ENCODE results near the gene UPB1.
A peak's percentile ranks its signal among the peaks of the same experiment; 100 is the strongest.

The UPB1 gene

GRCh38 chr22:24555165-24556039, 60.3 kb downstream of the UPB1 start, which contains the start of gene SNRPD3:
Gene SNRPD3, plus strand, starts transcription at chr22:24555999. Its CDS starts 1,676 bp downstream, at chr22:24557675.
- peak within 1 kb of the TSS; percentile 99 for H3K4me2 ChIP-seq (ENCODE audit: low read length)
- peak within 1 kb of the TSS; percentile 98 for H3K4me3 ChIP-seq (ENCODE audit: low read length)
- no peaks in the 10 kb centered on the region for H3K9me3 ChIP-seq (replicated peaks; ENCODE audit: low read length)
- peak within 1 kb of the TSS; percentile 98 for H3K9ac ChIP-seq (ENCODE audit: low read depth, low read length)
- peaks cover 29% of the 10 kb centered on the region for H3K4me1 ChIP-seq (ENCODE audit: control insufficient read depth, insufficient read depth, low read length)
- peaks cover 25% of the 10 kb centered on the region for H3K36me3 ChIP-seq (ENCODE audit: insufficient read depth, low read length)
- H3K27me3 ChIP-seq (ENCODE audit: control insufficient read depth, insufficient read depth, low read length): no peaks in the 10 kb centered on the region

- Histone ChIP-seq H3K36me3 (ENCODE audit: insufficient read depth, low read length) (peaks cover 32% of the 10 kb centered on the region), H3K4me2 (ENCODE audit: low read length) (no peak overlapping the region), H3K9ac (ENCODE audit: low read depth, low read length) (no peak overlapping the region), H3K4me3 (ENCODE audit: low read length) (no peak overlapping the region), H3K9me3 (replicated peaks; ENCODE audit: low read length) (no peaks in the 10 kb centered on the region), H3K27me3 (ENCODE audit: control insufficient read depth, insufficient read depth, low read length) (no peaks in the 10 kb centered on the region), H3K4me1 (ENCODE audit: control insufficient read depth, insufficient read depth, low read length) (peaks cover 16% of the 10 kb centered on the region)
Measured at GRCh38 chr22:24559471-24559870, 64.3 kb downstream of the UPB1 start.

GRCh38 chr22:24563246-24563645, 68.1 kb downstream of the UPB1 start:
- H3K36me3 ChIP-seq (ENCODE audit: insufficient read depth, low read length): peaks cover 31% of the 10 kb centered on the region
- no peaks in the 10 kb centered on the region for H3K9me3 ChIP-seq (replicated peaks; ENCODE audit: low read length)
- no peak overlapping the region for H3K9ac ChIP-seq (ENCODE audit: low read depth, low read length)
- no peak overlapping the region for H3K4me2 ChIP-seq (ENCODE audit: low read length)
- no peak overlapping the region for H3K4me3 ChIP-seq (ENCODE audit: low read length)
- peaks cover 4% of the 10 kb centered on the region for H3K4me1 ChIP-seq (ENCODE audit: control insufficient read depth, insufficient read depth, low read length)
- H3K27me3 ChIP-seq (ENCODE audit: control insufficient read depth, insufficient read depth, low read length): no peaks in the 10 kb centered on the region

- Histone ChIP-seq H3K4me3 (ENCODE audit: low read length) (no peak overlapping the region), H3K36me3 (ENCODE audit: insufficient read depth, low read length) (peaks cover 25% of the 10 kb centered on the region)
Measured at GRCh38 chr22:24564376-24565058, 69.4 kb downstream of the UPB1 start.

GRCh38 chr22:24565077-24565476, 69.9 kb downstream of the UPB1 start:
- Histone ChIP-seq H3K4me1 (ENCODE audit: control insufficient read depth, insufficient read depth, low read length) (peaks cover 4% of the 10 kb centered on the region), H3K36me3 (ENCODE audit: insufficient read depth, low read length) (peaks cover 27% of the 10 kb centered on the region), H3K27me3 (ENCODE audit: control insufficient read depth, insufficient read depth, low read length) (no peaks in the 10 kb centered on the region), H3K9me3 (replicated peaks; ENCODE audit: low read length) (no peaks in the 10 kb centered on the region), H3K4me2 (ENCODE audit: low read length) (no peak overlapping the region), H3K4me3 (ENCODE audit: low read length) (no peak overlapping the region), H3K9ac (ENCODE audit: low read depth, low read length) (no peak overlapping the region)

More at GRCh38 chr22:24564376-24565058, 69.4 kb downstream of the UPB1 start:
- Histone ChIP-seq H3K27me3 (ENCODE audit: control insufficient read depth, insufficient read depth, low read length) (no peaks in the 10 kb centered on the region), H3K4me2 (ENCODE audit: low read length) (no peak overlapping the region), H3K4me1 (ENCODE audit: control insufficient read depth, insufficient read depth, low read length) (peaks cover 4% of the 10 kb centered on the region), H3K9ac (ENCODE audit: low read depth, low read length) (peak overlapping the region; percentile 18), H3K9me3 (replicated peaks; ENCODE audit: low read length) (no peaks in the 10 kb centered on the region)

- Histone ChIP-seq H3K9ac (ENCODE audit: low read depth, low read length) (no peak overlapping the region), H3K4me2 (ENCODE audit: low read length) (no peak overlapping the region), H3K4me3 (ENCODE audit: low read length) (no peak overlapping the region), H3K27me3 (ENCODE audit: control insufficient read depth, insufficient read depth, low read length) (no peaks in the 10 kb centered on the region), H3K9me3 (replicated peaks; ENCODE audit: low read length) (no peaks in the 10 kb centered on the region), H3K36me3 (ENCODE audit: insufficient read depth, low read length) (peaks cover 31% of the 10 kb centered on the region), H3K4me1 (ENCODE audit: control insufficient read depth, insufficient read depth, low read length) (peaks cover 4% of the 10 kb centered on the region)
Measured at GRCh38 chr22:24566899-24567511, 71.9 kb downstream of the UPB1 start.

- Histone ChIP-seq H3K36me3 (ENCODE audit: insufficient read depth, low read length) (peaks cover 36% of the 10 kb centered on the region), H3K4me3 (ENCODE audit: low read length) (no peak overlapping the region), H3K9me3 (replicated peaks; ENCODE audit: low read length) (no peaks in the 10 kb centered on the region), H3K27me3 (ENCODE audit: control insufficient read depth, insufficient read depth, low read length) (no peaks in the 10 kb centered on the region), H3K4me1 (ENCODE audit: control insufficient read depth, insufficient read depth, low read length) (peaks cover 4% of the 10 kb centered on the region), H3K9ac (ENCODE audit: low read depth, low read length) (no peak overlapping the region), H3K4me2 (ENCODE audit: low read length) (no peak overlapping the region)
Measured at GRCh38 chr22:24567668-24568067, 72.5 kb downstream of the UPB1 start.

GRCh38 chr22:24571266-24571665, 76.1 kb downstream of the UPB1 start:
- Histone ChIP-seq H3K36me3 (ENCODE audit: insufficient read depth, low read length) (peaks cover 49% of the 10 kb centered on the region), H3K4me2 (ENCODE audit: low read length) (no peak overlapping the region), H3K4me3 (ENCODE audit: low read length) (no peak overlapping the region), H3K27me3 (ENCODE audit: control insufficient read depth, insufficient read depth, low read length) (no peaks in the 10 kb centered on the region), H3K9ac (ENCODE audit: low read depth, low read length) (no peak overlapping the region), H3K9me3 (replicated peaks; ENCODE audit: low read length) (no peaks in the 10 kb centered on the region), H3K4me1 (ENCODE audit: control insufficient read depth, insufficient read depth, low read length) (no peaks in the 10 kb centered on the region)

- no peak overlapping the region for H3K4me2 ChIP-seq (ENCODE audit: low read length)
- H3K4me3 ChIP-seq (ENCODE audit: low read length): no peak overlapping the region
- H3K9me3 ChIP-seq (replicated peaks; ENCODE audit: low read length): no peaks in the 10 kb centered on the region
- no peaks in the 10 kb centered on the region for H3K4me1 ChIP-seq (ENCODE audit: control insufficient read depth, insufficient read depth, low read length)
- H3K27me3 ChIP-seq (ENCODE audit: control insufficient read depth, insufficient read depth, low read length): no peaks in the 10 kb centered on the region
- peaks cover 32% of the 10 kb centered on the region for H3K36me3 ChIP-seq (ENCODE audit: insufficient read depth, low read length)
- no peak overlapping the region for H3K9ac ChIP-seq (ENCODE audit: low read depth, low read length)
Measured at GRCh38 chr22:24576778-24577177, 81.6 kb downstream of the UPB1 start.
